Ishikawa (cell line): Measurements from ENCODE around the gene LRRC71.

Experiments
- CEBPB ChIP-seq: IDR thresholded peaks from 2 replicates; pipeline ENCODE4 v1.6.1; 2012
- EGR1 ChIP-seq: IDR thresholded peaks from 2 replicates; pipeline ENCODE4 v1.6.1; 2012
- EP300 ChIP-seq: IDR thresholded peaks from 2 replicates; pipeline ENCODE4 v1.6.1; 2012; ENCODE audit warnings: borderline replicate concordance
- FOXM1 ChIP-seq: IDR thresholded peaks from 2 replicates; pipeline ENCODE4 v1.6.1; 2012; ENCODE audit warnings: low read depth, borderline replicate concordance
- NFIC ChIP-seq: IDR thresholded peaks from 2 replicates; pipeline ENCODE4 v1.6.1; 2012
- RAD21 ChIP-seq: IDR thresholded peaks from 2 replicates; pipeline ENCODE4 v1.6.1; 2012; ENCODE audit warnings: low read depth
- TAF1 ChIP-seq: IDR thresholded peaks from 2 replicates; pipeline ENCODE4 v1.6.1; 2012; ENCODE audit warnings: low read depth, mild to moderate bottlenecking
- TCF12 ChIP-seq: IDR thresholded peaks from 2 replicates; pipeline ENCODE4 v1.6.1; 2012; ENCODE audit warnings: low read depth
- YY1 ChIP-seq: IDR thresholded peaks from 2 replicates; pipeline ENCODE4 v1.6.1; 2012; ENCODE audit warnings: low read depth
- ZBTB7A ChIP-seq: IDR thresholded peaks from 2 replicates; pipeline ENCODE4 v1.6.1; 2012; ENCODE audit warnings: low read depth
- TF ChIP-seq, protein P1 (sequence below): IDR thresholded peaks from 2 replicates; pipeline ENCODE4 v1.6.1; 2012
- TF ChIP-seq, protein P2 (sequence below): IDR thresholded peaks from 2 replicates; pipeline ENCODE4 v1.6.1; 2012; ENCODE audit warnings: low read depth, mild to moderate bottlenecking
- TF ChIP-seq, protein P3 (sequence below): IDR thresholded peaks from 2 replicates; pipeline ENCODE4 v1.6.1; 2012

Gene LRRC71

DNA sequence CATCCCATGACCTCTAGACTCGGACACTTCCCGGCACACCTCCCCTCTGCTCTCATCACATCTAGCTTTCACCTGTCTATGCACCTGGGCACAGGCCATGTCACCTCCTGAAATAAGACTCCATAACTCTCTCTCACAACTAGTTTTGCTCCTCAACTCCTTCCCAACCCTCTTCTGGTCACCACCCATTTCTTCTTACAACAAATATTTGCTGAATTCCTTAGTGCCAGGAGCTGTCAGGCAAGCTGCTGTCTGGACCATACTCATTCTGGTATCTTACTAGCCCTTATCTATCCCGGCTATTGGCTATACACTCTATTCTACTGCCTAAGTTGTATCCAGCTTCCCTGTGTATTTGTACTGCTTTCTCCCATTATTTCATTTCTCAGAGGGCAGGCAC, 49.1 kb downstream of the LRRC71 start:
- TF ChIP-seq, protein P1, sequence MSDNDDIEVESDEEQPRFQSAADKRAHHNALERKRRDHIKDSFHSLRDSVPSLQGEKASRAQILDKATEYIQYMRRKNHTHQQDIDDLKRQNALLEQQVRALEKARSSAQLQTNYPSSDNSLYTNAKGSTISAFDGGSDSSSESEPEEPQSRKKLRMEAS = no peak
- TF ChIP-seq EGR1 (no peak), RAD21 (no peak), CEBPB (no peak), TCF12 (no peak), EP300 (no peak), TAF1 (no peak), NFIC (no peak), ZBTB7A (no peak)
- TF ChIP-seq, protein P2, sequence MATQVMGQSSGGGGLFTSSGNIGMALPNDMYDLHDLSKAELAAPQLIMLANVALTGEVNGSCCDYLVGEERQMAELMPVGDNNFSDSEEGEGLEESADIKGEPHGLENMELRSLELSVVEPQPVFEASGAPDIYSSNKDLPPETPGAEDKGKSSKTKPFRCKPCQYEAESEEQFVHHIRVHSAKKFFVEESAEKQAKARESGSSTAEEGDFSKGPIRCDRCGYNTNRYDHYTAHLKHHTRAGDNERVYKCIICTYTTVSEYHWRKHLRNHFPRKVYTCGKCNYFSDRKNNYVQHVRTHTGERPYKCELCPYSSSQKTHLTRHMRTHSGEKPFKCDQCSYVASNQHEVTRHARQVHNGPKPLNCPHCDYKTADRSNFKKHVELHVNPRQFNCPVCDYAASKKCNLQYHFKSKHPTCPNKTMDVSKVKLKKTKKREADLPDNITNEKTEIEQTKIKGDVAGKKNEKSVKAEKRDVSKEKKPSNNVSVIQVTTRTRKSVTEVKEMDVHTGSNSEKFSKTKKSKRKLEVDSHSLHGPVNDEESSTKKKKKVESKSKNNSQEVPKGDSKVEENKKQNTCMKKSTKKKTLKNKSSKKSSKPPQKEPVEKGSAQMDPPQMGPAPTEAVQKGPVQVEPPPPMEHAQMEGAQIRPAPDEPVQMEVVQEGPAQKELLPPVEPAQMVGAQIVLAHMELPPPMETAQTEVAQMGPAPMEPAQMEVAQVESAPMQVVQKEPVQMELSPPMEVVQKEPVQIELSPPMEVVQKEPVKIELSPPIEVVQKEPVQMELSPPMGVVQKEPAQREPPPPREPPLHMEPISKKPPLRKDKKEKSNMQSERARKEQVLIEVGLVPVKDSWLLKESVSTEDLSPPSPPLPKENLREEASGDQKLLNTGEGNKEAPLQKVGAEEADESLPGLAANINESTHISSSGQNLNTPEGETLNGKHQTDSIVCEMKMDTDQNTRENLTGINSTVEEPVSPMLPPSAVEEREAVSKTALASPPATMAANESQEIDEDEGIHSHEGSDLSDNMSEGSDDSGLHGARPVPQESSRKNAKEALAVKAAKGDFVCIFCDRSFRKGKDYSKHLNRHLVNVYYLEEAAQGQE = no peak
- TF ChIP-seq, protein P3, sequence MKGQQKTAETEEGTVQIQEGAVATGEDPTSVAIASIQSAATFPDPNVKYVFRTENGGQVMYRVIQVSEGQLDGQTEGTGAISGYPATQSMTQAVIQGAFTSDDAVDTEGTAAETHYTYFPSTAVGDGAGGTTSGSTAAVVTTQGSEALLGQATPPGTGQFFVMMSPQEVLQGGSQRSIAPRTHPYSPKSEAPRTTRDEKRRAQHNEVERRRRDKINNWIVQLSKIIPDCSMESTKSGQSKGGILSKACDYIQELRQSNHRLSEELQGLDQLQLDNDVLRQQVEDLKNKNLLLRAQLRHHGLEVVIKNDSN = no peak

DNA sequence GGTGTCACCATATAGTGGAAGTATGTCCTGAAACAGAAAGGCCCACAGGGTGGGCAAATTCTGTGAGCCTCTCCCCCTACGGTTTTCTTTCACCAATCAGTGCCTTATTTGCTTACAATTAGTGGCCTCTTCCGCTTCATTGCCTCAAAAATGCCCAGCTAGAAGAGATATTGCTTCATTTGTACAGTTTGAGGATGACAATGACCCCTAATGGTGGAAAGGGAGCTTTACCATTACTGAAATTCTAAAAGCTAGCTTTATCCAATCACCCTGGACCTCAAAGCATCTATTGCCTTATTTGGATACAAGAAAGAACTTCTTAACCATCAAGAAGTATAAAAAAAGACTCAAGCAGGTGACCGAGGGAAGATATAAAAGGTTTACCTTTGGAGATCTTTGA, 49.6 kb downstream of the LRRC71 start:
- 0 out of 2 replicates have a peak, but pooled peaks have one; percentile 9 for TF ChIP-seq CEBPB
- TF ChIP-seq, protein P1 = no peak

DNA sequence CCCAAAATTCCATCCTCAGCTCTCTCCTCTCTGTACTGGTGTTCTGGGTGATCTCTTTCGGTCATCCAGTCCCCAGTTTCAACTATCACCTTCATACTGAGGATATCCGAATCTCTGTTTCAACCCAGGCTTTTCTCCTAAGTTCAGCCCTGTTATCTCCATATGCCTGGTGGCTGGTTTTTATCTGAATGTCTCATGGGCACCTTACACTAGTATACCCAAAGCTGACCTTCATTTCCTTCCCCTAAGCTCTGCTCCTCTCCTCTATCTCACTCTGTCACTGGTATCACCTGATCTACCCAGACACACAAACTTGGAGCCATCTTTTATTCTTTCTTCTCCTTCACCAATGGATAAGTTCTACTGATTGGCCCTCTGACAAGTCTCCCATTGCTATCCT, 53.0 kb downstream of the LRRC71 start:
- TF ChIP-seq NFIC (no peak), TAF1 (no peak)
- TF ChIP-seq, protein P2 = no peak
- TF ChIP-seq, protein P1 = no peak

DNA sequence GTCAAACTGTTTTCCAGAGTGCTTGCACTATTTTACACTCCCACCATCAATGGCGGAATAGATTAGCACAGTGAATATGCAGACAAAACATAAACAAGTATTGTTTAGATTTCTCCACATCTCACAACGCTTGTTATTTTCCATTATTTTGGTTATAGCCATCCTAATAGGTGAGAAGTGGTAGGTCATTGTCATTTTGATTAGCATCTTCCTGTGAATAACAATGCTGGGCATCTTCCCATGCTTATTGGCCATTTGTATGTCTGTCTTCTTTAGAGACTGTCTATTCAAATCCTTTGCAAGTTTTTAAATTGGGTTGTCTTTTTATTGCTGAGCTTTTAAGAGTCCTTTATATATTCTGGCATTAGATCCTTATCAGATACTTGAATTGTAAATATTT, 54.7 kb downstream of the LRRC71 start:
- TF ChIP-seq YY1 (no peak), FOXM1 (no peak), EGR1 (no peak), EP300 (no peak), ZBTB7A (no peak)
- TF ChIP-seq, protein P2 = no peak
- TF ChIP-seq, protein P1 = no peak

DNA sequence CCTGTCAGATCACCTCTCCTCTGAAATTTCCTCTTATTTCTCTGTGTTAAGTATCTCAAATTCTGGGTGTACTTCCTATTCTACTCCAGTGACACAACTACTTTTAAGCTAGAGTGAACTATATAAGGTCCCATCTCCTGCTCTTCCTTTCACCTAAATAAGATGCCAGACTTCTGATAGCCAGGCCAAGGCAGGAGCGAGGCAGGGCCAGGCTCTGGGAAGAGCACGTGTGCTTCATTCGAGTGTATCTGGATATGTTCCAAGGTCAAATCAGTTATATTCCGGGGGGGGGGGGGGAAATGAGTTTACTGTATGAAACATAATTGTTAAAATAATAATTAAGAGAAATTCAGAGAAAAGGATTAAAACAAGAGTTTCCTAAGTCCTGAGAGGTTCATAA, 60.1 kb downstream of the LRRC71 start:
- TF ChIP-seq ZBTB7A = no peak
